ENCODE data around the gene MARCHF2. TPM values are rescaled to one million over a fixed set of nuclear protein-coding genes. Genes with fewer than 3 reads are reported as not detected.

MARCHF2 gene
- total and polyA plus RNA-seq, 9 of the 15 experiments (the other 6 are each of a cell fraction or from before 2014, with no cell fraction given): 0.39 to 6.4 (median 2.2) TPM

DNA sequence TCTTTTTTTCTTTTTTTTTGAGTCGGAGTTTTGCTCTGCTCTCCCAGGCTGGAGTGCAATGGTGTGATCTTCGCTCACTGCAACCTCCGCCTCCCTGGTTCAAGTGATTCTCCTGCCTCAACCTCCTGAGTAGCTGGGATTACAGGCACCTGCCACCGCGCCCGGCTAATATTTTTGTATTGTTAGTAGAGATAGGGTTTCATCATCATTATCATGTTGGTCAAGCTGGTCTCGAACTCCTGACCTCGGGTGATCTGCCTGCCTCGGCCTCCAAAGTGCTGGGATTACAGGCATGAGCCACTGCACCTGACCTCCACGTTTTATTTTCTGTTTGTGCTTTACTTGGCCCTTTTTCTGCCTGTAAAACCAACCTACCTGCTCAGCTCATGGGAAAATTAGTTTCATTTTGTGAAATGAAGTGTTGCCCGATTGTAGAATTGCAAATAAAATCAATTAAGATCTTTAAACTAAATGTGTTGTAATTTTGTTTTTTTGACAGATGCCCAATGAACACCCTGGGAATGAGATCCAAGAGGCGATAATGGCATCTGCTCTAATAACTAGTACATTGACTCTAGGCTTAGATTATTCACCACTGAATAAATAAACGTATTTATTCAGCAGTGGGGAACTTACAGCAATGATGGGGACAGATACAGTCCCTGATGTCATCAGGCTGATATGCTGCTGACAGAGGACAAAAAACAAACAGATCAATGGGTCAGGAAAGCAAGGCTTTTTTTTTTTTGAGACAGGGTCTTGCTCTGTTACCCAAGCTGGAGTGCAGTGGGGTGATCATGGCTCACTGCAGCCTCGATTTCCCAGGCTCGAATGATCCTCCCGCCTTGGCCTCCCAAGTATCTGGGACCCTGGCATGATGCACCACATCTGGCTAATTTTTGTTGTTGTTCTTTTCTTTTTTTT, 25.2 kb upstream of the MARCHF2 start:
- Histone ChIP-seq H3K27me3 (ENCODE audit: control insufficient read depth in 2 of 2, insufficient read depth in 2 of 2, low read length in 2 of 2) (no peaks in the 10 kb centered on the region), H3K4me1 (replicated peaks in 1 of 2; ENCODE audit: control insufficient read depth in 2 of 2, insufficient read depth in 2 of 2, low read length in 2 of 2) (peaks cover 17 to 27% of the 10 kb centered on the region in 2 experiments; a peak in 4 of 5 replicates), H3K36me3 (ENCODE audit: control insufficient read depth, insufficient read depth, low read length) (0 out of 3 replicates have a peak, but pooled peaks cover 4% of the 10 kb centered on the region), H3K4me3 (no peak overlapping the region), H4K20me1 (replicated peaks; ENCODE audit: control insufficient read depth, insufficient read depth, low read length) (peaks cover 12% of the 10 kb centered on the region), H3K9ac (ENCODE audit: insufficient read depth in 1 of 2, low read depth in 2 of 2, low read length in 2 of 2) (peak overlapping the region; percentile 6 to 33; a peak in 1 of 4 replicates), H3K9me1 (ENCODE audit: control insufficient read depth, insufficient read depth, low read length) (no peaks in the 10 kb centered on the region), H2AFZ (ENCODE audit: low read depth, low read length) (no peak overlapping the region), H3K27ac (ENCODE audit: extremely low read depth, low read depth, low read length) (no peak overlapping the region), H3K9me3 (replicated peaks; ENCODE audit: control insufficient read depth, insufficient read depth, low read depth, low read length) (peaks cover 4% of the 10 kb centered on the region), H3K79me2 (ENCODE audit: control insufficient read depth, insufficient read depth, low read length) (peaks cover 26% of the 10 kb centered on the region), H3K4me2 (ENCODE audit: insufficient read depth, low read length) (peak overlapping the region; percentile 28; the same call in 1 of the 2 replicates)
- intact Hi-C loops (cut with micrococcal nuclease): no loop called here
- ChIA-PET CTCF (ENCODE audit: low intra/inter-chr PET ratio) (interaction anchor here (0.7 kb wide), 1 partner anchor 18 kb away, joined by 3 read pairs; no protein-coding TSS in a partner anchor), POLR2A (interaction anchor here (0.6 to 1.3 kb wide), 6 partner anchors 9 to 127 kb away, joined by 3 to 4 read pairs (median 3); no protein-coding TSS in a partner anchor)
- in situ Hi-C loops (cut with MboI): no loop called here
- DNase-seq (ENCODE audit: extremely low read depth in 1 of 4, low spot score in 3 of 4): peak in 1 of 4 experiments; percentile 36
- WGBS (ENCODE audit: insufficient coverage, low coverage, missing lambda C conversion rate): 35% methylated on average over 14 of the region's 16 CpGs
- no peak for ATAC-seq
- peak; percentile 37 for FAIRE-seq
- BruUV-seq (replicated peaks): no TSS peak
- TF ChIP-seq, protein P1, sequence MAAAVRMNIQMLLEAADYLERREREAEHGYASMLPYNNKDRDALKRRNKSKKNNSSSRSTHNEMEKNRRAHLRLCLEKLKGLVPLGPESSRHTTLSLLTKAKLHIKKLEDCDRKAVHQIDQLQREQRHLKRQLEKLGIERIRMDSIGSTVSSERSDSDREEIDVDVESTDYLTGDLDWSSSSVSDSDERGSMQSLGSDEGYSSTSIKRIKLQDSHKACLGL (CRISPR knock-in tag; IDR thresholded peaks at IDR 0.05; ENCODE audit: borderline replicate concordance, poor library complexity, severe bottlenecking): no peak
- TF ChIP-seq CBX3 (IDR thresholded peaks at IDR 0.05; ENCODE audit: borderline replicate concordance in 1 of 2, low read length in 2 of 2) (no peak), RBM14 (IDR thresholded peaks at IDR 0.05; ENCODE audit: borderline replicate concordance, insufficient read depth, low read depth, low read length) (no peak), DPF2 (IDR thresholded peaks at IDR 0.05) (peak; percentile 60), SMAD4 (CRISPR knock-in tag; conservative IDR thresholded peaks at IDR 0.05) (no peak), ELF2 (CRISPR knock-in tag; IDR thresholded peaks at IDR 0.05) (no peak), ZNF431 (CRISPR knock-in tag; IDR thresholded peaks at IDR 0.05) (no peak), RBM39 (optimal IDR thresholded peaks at IDR 0.05; ENCODE audit: low read depth, low read length) (no peak), HDAC3 (IDR thresholded peaks at IDR 0.05; ENCODE audit: borderline replicate concordance, partially characterized antibody) (peak; percentile 37), ZC3H8 (IDR thresholded peaks at IDR 0.05) (no peak)
- TF ChIP-seq, protein P2, sequence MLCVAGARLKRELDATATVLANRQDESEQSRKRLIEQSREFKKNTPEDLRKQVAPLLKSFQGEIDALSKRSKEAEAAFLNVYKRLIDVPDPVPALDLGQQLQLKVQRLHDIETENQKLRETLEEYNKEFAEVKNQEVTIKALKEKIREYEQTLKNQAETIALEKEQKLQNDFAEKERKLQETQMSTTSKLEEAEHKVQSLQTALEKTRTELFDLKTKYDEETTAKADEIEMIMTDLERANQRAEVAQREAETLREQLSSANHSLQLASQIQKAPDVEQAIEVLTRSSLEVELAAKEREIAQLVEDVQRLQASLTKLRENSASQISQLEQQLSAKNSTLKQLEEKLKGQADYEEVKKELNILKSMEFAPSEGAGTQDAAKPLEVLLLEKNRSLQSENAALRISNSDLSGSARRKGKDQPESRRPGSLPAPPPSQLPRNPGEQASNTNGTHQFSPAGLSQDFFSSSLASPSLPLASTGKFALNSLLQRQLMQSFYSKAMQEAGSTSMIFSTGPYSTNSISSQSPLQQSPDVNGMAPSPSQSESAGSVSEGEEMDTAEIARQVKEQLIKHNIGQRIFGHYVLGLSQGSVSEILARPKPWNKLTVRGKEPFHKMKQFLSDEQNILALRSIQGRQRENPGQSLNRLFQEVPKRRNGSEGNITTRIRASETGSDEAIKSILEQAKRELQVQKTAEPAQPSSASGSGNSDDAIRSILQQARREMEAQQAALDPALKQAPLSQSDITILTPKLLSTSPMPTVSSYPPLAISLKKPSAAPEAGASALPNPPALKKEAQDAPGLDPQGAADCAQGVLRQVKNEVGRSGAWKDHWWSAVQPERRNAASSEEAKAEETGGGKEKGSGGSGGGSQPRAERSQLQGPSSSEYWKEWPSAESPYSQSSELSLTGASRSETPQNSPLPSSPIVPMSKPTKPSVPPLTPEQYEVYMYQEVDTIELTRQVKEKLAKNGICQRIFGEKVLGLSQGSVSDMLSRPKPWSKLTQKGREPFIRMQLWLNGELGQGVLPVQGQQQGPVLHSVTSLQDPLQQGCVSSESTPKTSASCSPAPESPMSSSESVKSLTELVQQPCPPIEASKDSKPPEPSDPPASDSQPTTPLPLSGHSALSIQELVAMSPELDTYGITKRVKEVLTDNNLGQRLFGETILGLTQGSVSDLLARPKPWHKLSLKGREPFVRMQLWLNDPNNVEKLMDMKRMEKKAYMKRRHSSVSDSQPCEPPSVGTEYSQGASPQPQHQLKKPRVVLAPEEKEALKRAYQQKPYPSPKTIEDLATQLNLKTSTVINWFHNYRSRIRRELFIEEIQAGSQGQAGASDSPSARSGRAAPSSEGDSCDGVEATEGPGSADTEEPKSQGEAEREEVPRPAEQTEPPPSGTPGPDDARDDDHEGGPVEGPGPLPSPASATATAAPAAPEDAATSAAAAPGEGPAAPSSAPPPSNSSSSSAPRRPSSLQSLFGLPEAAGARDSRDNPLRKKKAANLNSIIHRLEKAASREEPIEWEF (CRISPR knock-in tag; IDR thresholded peaks at IDR 0.05): no peak
- TF ChIP-seq, protein P3, sequence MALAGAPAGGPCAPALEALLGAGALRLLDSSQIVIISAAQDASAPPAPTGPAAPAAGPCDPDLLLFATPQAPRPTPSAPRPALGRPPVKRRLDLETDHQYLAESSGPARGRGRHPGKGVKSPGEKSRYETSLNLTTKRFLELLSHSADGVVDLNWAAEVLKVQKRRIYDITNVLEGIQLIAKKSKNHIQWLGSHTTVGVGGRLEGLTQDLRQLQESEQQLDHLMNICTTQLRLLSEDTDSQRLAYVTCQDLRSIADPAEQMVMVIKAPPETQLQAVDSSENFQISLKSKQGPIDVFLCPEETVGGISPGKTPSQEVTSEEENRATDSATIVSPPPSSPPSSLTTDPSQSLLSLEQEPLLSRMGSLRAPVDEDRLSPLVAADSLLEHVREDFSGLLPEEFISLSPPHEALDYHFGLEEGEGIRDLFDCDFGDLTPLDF (CRISPR knock-in tag; IDR thresholded peaks at IDR 0.05): no peak
- TF ChIP-seq, protein P4, sequence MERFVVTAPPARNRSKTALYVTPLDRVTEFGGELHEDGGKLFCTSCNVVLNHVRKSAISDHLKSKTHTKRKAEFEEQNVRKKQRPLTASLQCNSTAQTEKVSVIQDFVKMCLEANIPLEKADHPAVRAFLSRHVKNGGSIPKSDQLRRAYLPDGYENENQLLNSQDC (CRISPR knock-in tag; IDR thresholded peaks at IDR 0.05): no peak
